OCI-LY7 (cell line): ENCODE results near the gene ZNF689. TPM values are rescaled to one million over a fixed set of nuclear protein-coding genes. Genes with fewer than 3 reads are reported as not detected.

Experiments used
- BruUV-seq: library from RNA; stranded (reverse); fragments of 400-500 nt; replicated peaks from 2 replicates; lab custom pipeline; 2021; lab: Mats Ljungman, UMichigan
- CTCF ChIA-PET: fragments of 300-600 bp; sonication (Branson Sonifier 250); formaldehyde crosslinking; loops from one replicate; lab custom pipeline; 2022; ENCODE audit warnings: antibody characterized with exemption; ENCODE audit not compliant: unreplicated experiment; lab: Charles Lee
- POLR2A ChIA-PET: fragments of 300-600 bp; sonication (Branson Sonifier 250); formaldehyde crosslinking; loops from one replicate; lab custom pipeline; 2022; ENCODE audit warnings: antibody characterized with exemption; lab: Charles Lee
- DNase-seq: peaks from one replicate; pipeline ENCODE4 v3.0.0-alpha.2; 2015; ENCODE audit warnings: low spot score
- H2AFZ ChIP-seq: fragments of 200-600 bp; sonication (generic), shearing (Covaris generic); 2 replicates; pipeline ENCODE4 v1.6.1; 2014; ENCODE audit warnings: mild to moderate bottlenecking, antibody characterized with exemption, low read length, moderate library complexity
- H3K27ac ChIP-seq: fragments of 200-600 bp; sonication (generic); 2 replicates; pipeline ENCODE4 v1.5.1; 2014; ENCODE audit warnings: mixed run types, low read depth, mild to moderate bottlenecking, moderate library complexity, low read length, inconsistent platforms; ENCODE audit not compliant: poor library complexity, severe bottlenecking
- H3K36me3 ChIP-seq: fragments of 200-600 bp; sonication (generic); 2 replicates; pipeline ENCODE4 v1.6.1; 2014; ENCODE audit warnings: mild to moderate bottlenecking, antibody characterized with exemption, low read length, moderate library complexity, mixed read lengths; ENCODE audit not compliant: insufficient read depth
- H3K4me1 ChIP-seq: fragments of 200-600 bp; sonication (generic); 2 replicates; pipeline ENCODE4 v1.5.1; 2014; ENCODE audit warnings: mild to moderate bottlenecking, low read length; ENCODE audit not compliant: insufficient read depth, poor library complexity, severe bottlenecking
- H3K4me2 ChIP-seq: fragments of 200-600 bp; sonication (generic); 2 replicates; pipeline ENCODE4 v1.6.1; 2014; ENCODE audit warnings: mild to moderate bottlenecking, low read length
- H3K4me3 ChIP-seq: fragments of 200-600 bp; sonication (generic); 2 replicates; pipeline ENCODE4 v1.5.1; 2014; ENCODE audit warnings: mild to moderate bottlenecking, low read depth, low read length; ENCODE audit not compliant: poor library complexity, severe bottlenecking
- H3K79me2 ChIP-seq: fragments of 200-600 bp; sonication (generic); 2 replicates; pipeline ENCODE4 v1.6.1; 2016; ENCODE audit warnings: low read depth, mild to moderate bottlenecking, low read length, moderate library complexity, mixed read lengths; ENCODE audit not compliant: insufficient read depth
- H3K9me2 ChIP-seq: fragments of 200-600 bp; sonication (generic); 2 replicates; pipeline ENCODE4 v1.6.1; 2016; ENCODE audit warnings: mild to moderate bottlenecking, low read length, mixed read lengths; ENCODE audit not compliant: insufficient read depth
- H3K9me3 ChIP-seq: fragments of 200-600 bp; sonication (generic); 2 replicates; pipeline ENCODE4 v1.6.1; 2014; ENCODE audit warnings: mild to moderate bottlenecking, mixed run types, low read length, mixed read lengths
- H4K20me1 ChIP-seq: fragments of 200-600 bp; sonication (generic); 2 replicates; pipeline ENCODE4 v1.6.1; 2014; ENCODE audit warnings: mild to moderate bottlenecking, antibody characterized with exemption, low read length, moderate library complexity, mixed read lengths; ENCODE audit not compliant: insufficient read depth
- EZH2phosphoT487 ChIP-seq: fragments of 200-600 bp; sonication (generic); IDR thresholded peaks from 2 replicates; pipeline ENCODE4 v1.6.1; 2018; ENCODE audit warnings: low read depth, borderline replicate concordance, mild to moderate bottlenecking, mixed run types, antibody characterized with exemption, low read length, moderate library complexity, mixed read lengths
- intact Hi-C: fragments of 100-400 bp; cut with micrococcal nuclease; formaldehyde crosslinking; loops from one replicate; pipeline ENCODE4 v1.10.0; 2022; ENCODE audit not compliant: unreplicated experiment
- total RNA-seq, 2 experiments: library from RNA; depleted of rRNA in 1 of 2; stranded (reverse); fragments of >200 nt in 1 of 2; shearing (Covaris generic) in 1 of 2; gene quantifications; 2 replicates each; pipeline ENCODE4 v1.2.3, GENCODE V29; 2014 to 2022
- TF ChIP-seq, protein P1 (sequence below): fragments of 200-600 bp; sonication (generic); conservative IDR thresholded peaks from 2 replicates; pipeline ENCODE4 v1.5.1; 2014; ENCODE audit warnings: mild to moderate bottlenecking, antibody characterized with exemption, low read length, moderate library complexity, mixed read lengths

ZNF689 gene
- total RNA-seq, 2 experiments from 2014 or later, result 15.0 to 16.7 TPM

DNA sequence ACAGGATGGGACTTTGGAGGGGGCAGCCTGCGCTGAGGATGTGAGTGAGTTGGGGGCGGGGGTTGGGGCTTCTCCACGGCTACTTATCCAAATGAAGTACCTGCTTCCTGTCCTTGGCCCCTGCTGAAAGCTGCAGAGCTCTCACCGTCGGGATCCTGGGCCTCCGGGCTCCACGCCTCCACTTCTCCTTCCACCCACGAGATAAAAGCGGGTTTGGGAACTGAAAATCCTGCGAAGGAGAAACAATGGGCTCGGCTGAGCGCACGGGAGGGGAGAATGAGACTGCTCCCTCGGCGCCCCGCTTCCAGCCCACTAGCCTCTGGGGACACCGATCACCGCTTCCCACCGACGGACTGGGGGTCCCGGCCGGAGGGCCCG, 25.2 kb downstream of the ZNF689 start:
- H3K4me3 ChIP-seq, result peak overlapping the region; percentile 66
- peaks cover 6% of the 10 kb centered on the region; the same call in 1 of the 2 replicates for H3K36me3 ChIP-seq
- no peaks in the 10 kb centered on the region; the same call in 1 of the 2 replicates for H3K79me2 ChIP-seq
- no peaks in the 10 kb centered on the region for H4K20me1 ChIP-seq
- ChIA-PET POLR2A (interaction anchor here (1.0 kb wide), 1 partner anchor 12 kb away, joined by 3 read pairs; no protein-coding TSS in a partner anchor), CTCF (no interaction called here)
- peak overlapping the region; percentile 70 for H3K4me2 ChIP-seq
- intact Hi-C loops, result no loop called here
- no peak for DNase-seq
- H3K9me3 ChIP-seq, result no peaks in the 10 kb centered on the region
- H2AFZ ChIP-seq, result peak overlapping the region; percentile 77; the same call in 1 of the 2 replicates
- H3K27ac ChIP-seq, result no peak overlapping the region
- H3K4me1 ChIP-seq, result peaks cover 30% of the 10 kb centered on the region
- H3K9me2 ChIP-seq, result no peaks in the 10 kb centered on the region
- no TSS peak for BruUV-seq
- no peak for TF ChIP-seq EZH2phosphoT487
- TF ChIP-seq, protein P1, sequence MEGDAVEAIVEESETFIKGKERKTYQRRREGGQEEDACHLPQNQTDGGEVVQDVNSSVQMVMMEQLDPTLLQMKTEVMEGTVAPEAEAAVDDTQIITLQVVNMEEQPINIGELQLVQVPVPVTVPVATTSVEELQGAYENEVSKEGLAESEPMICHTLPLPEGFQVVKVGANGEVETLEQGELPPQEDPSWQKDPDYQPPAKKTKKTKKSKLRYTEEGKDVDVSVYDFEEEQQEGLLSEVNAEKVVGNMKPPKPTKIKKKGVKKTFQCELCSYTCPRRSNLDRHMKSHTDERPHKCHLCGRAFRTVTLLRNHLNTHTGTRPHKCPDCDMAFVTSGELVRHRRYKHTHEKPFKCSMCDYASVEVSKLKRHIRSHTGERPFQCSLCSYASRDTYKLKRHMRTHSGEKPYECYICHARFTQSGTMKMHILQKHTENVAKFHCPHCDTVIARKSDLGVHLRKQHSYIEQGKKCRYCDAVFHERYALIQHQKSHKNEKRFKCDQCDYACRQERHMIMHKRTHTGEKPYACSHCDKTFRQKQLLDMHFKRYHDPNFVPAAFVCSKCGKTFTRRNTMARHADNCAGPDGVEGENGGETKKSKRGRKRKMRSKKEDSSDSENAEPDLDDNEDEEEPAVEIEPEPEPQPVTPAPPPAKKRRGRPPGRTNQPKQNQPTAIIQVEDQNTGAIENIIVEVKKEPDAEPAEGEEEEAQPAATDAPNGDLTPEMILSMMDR, result no peak

DNA sequence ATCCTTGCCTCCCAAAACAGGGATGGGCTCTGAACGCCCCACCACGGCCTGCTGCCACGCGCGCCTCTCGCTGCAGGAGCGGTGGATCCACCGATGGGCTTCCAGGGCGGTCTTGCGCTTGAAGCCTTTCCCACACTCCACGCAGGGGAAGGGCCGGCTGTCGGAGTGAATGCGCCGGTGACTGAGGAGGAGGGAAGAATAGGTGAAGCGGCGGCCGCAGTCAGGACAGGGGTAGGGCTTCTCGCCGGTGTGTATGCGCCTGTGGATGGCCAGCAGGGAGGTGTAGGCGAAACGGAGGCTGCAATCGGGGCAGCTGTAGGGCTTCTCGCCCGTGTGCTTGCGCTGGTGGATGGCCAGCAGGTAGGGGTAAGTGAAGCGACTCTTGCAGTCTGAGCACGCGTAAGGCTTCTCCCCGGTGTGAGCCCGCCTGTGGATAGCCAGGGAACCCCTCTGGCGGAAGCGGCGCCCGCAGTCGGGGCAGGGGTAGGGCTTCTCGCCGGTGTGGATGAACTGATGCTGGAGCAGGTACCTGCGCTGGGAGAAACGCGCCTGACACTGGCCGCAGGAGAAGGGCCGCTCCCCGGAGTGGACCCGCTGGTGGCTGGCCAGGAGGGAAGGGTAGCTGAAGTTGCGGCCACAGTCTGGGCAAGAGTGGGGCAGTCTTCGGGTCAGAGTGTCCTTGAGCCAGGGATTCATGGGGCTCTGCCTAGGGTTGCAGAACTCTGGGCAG, 27.4 kb downstream of the ZNF689 start:
- no peak for DNase-seq
- POLR2A ChIA-PET, result no interaction called here
- BruUV-seq, result no TSS peak

More for the DNA sequence above, 27.4 kb downstream of the ZNF689 start:
- TF ChIP-seq EZH2phosphoT487, result no peak
- TF ChIP-seq, protein P1, result no peak
- Histone ChIP-seq H3K4me2 (no peak overlapping the region), H4K20me1 (no peaks in the 10 kb centered on the region), H3K4me3 (no peak overlapping the region), H3K79me2 (no peaks in the 10 kb centered on the region; the same call in 1 of the 2 replicates), H3K36me3 (peaks cover 13% of the 10 kb centered on the region), H3K4me1 (peaks cover 18% of the 10 kb centered on the region), H3K9me3 (no peaks in the 10 kb centered on the region), H3K27ac (no peak overlapping the region), H3K9me2 (no peaks in the 10 kb centered on the region), H2AFZ (no peak overlapping the region)
- intact Hi-C loops, result no loop called here
- CTCF ChIA-PET, result no interaction called here
